ENCODE measurements around the gene RPS28.
"Not testable (repeated sequence)": the region's sequence is repeated elsewhere in the genome, so short reads cannot be mapped to it uniquely, and the experiment has no call there.

RPS28 gene

DNA sequence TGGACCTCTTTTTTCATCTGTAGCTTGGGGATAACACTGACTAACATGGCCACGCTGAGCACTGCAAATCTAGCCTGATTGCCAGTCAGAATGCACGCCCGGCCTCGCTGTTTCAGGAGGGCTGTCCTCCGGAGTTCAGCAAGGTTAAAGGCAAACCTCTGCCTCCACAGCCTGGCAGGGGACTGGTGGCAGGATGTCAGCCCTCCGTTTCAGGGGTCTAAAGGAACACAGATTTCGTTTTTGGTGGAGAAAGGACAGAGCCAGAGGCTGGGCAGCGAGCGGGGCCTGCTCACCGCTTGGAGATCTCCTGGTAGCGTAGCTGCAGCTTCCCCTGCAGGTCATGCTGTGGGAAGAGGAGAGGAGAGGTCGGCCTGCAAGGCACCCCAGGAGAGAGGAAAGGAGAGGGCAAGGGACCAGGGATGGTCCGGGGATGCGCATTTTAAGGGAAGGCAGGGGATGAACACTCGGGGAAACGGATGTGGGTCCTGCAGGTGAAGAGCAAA lies 681 bp upstream of the RPS28 start:
- no peak for DNase-seq

DNA sequence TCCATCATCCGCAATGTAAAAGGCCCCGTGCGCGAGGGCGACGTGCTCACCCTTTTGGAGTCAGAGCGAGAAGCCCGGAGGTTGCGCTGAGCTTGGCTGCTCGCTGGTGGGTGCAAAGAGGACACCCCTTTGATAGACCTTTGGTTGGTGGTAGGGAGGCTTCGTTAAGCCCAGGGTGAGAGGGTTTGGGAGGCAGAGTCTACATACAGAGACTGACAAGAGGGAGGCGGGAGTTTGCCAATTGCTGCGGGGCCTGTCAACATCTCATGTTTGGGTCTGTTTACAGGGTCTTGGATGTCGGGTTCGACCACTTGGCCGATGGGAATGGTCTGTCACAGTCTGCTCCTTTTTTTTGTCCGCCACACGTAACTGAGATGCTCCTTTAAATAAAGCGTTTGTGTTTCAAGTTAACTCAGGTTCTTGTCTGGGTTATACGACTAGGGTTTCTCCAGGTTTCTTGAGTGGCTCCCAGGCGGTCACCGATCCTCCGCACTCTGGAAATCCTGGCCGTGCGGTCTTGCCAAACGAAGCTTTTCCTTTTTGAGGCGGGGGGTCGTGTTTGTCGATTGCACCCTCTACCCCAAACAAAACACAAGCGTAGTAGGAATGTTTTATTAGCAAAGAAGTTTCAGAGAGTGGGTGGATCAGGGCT lies 816 bp downstream of the RPS28 start:
- no peak for DNase-seq

DNA sequence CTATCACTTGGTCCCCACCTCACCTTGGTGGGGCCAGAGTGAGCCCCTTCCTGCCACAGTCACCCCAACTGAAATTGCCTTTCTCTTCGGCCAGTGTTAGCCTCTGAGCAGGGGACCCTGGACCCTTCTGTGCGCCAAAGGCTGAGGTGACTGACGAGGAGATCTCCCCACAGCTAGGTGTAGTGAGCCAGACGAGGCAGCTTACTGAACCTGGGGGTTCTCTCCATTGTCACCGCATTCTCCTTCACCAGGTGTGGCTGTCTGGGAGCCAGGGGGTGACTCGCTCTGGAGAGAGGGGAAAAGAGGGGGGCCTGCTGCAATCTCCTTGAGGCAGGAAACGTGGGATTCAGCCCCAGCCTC lies 1.3 kb downstream of the RPS28 start:
- no peak for DNase-seq

DNA sequence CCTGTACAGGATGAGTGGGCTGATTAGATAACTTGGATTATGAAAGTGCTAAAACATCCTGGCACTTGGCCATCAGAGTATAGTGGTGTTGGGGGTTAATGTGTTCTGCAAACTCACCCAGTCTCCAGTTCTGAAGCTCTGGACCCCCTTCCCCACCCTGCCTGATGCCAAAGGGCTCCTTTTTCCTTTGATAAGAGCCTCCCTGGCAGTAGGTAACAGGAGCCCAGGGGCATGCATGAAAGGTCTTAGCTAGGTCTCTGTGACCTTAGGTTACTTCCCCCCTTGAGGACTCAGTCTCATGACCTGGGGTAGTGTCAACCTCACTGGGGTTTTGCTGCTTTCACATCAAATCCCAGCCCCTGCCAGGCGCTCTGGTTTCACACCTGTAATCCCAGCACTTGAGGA lies 2.5 kb downstream of the RPS28 start:
- DNase-seq, result no peak

DNA sequence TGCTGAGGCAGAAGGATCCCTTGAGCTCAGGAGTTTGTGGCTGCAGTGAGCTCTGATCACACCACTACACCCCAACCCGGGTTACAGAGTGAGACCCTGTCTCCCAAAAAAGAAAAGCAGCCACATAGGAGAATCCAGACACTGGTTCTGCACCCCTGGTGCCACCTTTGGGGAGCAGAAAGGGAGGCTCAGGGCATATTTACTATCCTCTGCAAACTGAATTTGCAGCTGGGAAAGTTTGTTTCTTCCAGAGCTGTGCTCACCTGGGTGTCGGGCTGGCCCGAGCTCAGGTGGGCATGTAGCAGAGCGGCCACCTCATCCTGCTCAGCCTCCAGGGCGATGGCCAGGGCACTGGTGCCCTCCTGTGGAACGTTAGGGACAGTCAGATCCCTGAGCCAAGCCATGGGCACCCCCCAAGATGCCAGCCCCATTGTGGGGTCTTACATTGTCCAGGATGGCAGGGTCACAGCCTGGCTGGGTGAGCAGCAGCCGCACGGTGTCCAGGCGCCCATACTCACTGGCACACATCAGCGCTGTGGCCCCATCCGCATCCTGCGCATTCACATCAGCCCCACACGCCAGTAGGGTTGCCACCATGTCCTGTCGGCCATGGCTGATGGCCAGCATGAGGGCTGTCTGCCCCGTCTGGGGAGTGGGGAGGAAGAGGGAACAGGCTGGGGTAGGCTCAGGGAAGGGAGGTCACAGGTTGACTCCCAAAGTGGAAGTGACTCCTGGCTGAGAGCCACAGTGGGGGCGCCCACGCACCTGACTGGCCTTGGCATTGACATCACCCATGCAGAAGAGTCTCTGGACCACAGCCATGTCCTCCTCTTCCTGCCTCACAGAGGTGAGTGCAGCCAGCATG lies 3.1 kb downstream of the RPS28 start:
- DNase-seq, result no peak

DNA sequence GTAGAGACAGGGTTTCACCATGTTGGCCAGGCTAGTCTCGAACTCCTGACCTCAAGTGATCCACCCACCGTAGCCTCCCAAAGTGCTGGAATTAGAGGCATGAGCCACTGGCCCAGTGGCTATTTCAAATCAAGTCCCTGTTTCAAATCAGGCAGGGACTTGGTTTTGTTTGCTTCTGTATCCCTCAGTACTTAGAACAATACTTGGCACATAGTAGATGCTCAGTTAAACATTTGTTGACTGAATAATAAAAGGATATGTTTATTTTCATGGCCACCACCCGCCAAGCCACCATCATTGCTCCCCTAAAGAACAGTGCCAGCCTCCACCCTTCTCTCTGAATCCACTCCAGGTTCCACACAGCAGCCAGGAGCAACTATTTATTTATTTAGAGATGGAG lies 4.2 kb downstream of the RPS28 start:
- no peak for DNase-seq

DNA sequence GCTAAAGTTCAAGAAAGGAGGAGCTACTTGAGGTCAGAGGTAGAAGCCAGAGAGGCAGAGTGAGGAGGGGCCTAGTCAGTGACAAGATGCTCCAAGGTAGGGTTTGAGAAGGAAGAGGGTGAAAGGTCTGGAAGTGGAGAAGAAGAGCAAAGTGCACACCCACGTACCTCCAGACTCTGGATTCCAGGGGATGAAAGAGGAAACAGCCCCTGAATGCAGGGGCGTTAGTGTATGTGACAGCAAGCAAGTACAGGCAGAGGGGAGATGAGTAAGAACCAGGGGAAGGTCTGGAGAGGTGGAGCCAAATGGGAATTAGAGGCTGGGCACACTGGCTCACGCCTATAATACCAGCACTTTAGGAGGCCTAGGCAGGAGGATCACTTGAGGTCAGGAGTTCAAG lies 8.7 kb downstream of the RPS28 start:
- no peak for DNase-seq

- no peak for DNase-seq
Measured at GRCh38 chr19:8331263-8331845, 10.1 kb downstream of the RPS28 start.

DNA sequence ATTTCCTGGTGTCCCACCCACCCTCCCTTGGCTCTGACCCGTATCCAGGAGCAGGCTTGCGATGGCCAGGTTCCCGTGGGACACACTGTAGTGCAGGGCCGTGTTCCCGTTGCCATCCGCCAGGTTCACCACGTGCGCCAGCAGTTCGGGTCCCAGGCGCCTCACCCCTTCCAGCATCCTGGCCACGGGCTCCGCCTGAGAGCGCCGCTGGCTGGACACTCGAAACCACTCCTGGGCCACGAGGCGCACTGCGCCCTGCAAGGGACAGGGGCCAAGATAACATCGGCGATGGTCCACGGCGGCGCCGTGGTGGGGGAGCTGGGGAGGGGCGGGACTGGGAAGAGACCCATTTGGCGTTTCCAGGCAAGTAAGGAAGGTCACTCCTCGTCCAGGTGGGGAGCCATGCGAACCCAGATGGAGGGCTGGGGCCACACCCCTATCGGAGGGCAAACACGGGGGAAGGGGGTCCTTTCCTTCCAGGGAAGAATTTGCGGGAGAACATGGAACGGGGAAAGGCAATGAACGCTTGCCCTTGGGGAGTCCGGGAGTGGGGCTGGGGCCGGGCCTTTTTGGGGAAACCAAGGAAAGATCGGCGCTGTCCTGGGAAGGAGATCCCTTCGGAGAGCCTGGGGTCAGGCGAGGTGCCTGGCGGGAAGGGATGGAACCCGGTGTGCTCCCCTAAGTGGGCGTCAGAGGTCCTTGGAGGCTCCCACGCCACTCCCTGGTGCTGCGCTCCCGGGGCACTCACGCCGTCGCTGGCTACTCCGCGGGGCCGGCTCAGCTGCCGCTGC lies 11.9 kb downstream of the RPS28 start:
- DNase-seq, result no peak

DNA sequence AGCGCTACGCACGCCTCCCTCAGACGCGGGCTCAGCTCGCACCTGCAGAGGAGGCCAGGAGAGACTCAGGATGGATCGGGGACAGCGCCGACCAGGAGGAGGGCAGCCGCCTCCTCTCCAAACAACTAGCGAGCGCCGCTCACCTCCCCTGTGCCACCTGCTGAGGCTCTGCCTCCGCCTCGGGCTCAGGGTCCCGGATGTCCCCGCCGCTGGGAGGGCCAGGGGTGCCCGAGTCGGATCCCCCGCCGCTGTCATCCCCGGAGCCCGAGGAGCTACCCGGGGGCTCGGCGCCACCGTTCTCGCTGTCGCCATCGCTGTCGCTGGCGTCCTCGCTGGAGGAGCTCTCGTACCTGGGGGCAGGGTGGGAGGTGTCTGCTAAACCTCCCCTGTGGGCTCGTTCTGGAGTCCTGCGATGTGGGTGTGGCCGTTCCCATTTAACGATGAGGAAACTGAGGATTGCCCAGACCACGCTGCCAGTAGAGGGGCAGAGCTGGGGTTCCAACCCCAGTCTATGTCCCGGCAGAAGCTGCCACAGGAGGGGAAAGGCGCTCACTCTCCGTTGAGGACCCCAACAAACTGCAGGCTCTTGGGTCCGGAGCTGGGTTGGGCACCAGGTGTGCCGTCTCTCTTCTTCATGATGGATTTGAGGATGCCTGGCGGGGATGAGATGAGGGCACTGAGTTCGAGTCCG lies 12.6 kb downstream of the RPS28 start:
- no peak for DNase-seq

- DNase-seq, result no peak
Measured at GRCh38 chr19:8334458-8335342, 13.4 kb downstream of the RPS28 start.

- DNase-seq, result no peak
Measured at GRCh38 chr19:8335343-8336071, 14.2 kb downstream of the RPS28 start.

DNA sequence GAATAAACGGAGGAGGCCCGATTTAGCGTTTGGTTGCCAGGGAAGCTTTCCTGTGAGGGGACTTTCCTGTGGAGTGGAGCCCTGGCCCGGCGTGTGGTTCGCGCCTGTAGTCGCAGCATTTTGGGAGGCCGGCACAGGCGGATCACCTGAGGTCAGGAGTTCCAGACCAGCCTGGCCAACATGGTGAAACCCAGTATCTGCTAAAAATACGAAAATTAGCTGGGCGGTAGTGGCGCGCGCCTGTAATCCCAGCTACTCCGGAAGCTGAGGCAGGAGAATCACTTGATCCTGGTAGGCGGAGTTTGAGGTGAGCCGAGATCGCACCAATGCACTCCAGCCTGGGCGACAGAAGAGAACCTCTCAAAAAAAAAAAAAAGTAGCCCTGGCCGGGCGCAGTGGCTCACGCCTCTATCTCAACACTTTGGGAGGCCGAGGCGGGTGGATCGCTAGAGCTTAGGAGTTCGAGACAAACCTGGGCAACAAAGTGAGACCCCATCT lies 14.8 kb downstream of the RPS28 start:
- no peak for DNase-seq

GRCh38 chr19:8336660-8337059 lies 15.4 kb downstream of the RPS28 start:
- DNase-seq, result no peak

DNA sequence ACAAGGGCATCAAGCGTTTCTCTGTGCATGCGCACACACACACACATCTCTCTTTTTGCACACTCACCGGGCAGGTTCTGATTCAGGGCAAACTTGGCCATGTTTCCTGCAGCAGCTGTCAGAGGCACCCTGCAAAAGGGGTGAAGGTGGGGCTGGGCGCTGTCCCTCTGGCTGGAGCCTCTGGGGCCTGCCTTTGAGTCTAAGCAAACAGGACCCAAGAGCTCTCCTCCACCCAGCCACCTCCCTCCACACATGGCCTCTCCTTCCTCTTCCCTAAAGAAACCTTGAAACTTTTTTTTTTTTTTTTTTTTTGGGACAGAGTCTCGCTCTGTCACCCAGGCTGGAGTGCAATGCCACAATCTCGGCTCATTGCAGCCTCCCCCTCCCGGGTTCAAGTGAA lies 16.4 kb downstream of the RPS28 start:
- DNase-seq, result no peak

- DNase-seq, result no peak
Measured at GRCh38 chr19:8338835-8339234, 17.5 kb downstream of the RPS28 start.

DNA sequence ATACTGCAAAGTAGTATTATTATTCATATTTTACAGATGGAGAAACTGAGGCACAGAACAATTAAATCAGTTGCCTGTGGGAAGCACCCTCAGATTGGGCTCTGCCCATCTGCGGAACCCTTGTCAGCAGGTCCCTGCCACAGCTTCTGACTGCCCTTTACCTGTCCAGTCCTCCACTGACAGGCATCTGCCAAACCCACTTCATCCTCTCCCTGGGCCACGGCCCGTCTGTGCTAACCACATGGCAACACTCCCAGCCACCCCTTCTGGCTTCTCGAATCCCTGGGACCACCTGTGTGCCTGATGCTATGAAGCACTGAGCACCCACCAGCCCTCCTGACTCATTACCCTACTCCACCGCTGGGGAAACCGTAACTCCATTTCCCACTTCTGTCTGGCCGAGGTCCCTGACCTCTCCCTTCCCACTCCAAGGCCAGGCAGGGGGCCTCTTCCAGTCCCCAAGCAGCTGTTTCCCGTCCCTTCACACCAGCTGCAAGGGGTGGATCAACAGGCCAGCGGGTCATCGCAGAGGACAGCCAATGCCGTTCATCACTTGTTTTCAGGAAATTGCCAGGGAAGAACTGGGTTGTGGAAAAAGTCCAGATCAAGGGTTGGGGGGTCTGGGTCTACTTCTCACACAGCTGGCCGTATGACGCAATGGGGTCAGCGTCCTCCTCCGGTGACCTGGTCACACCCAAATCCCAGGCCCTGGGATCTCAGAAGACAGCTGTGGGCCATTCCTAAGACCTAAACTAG lies 19.2 kb downstream of the RPS28 start:
- DNase-seq, result no peak

- not testable (repeated sequence) for DNase-seq
Measured at GRCh38 chr19:8341504-8341903, 20.2 kb downstream of the RPS28 start.

GRCh38 chr19:8342316-8342683 lies 21.0 kb downstream of the RPS28 start:
- DNase-seq, result no peak

Measured in NCI-H2081 treated with DMSO at 0.1 percent for 48 hours (cell line).